Eye (tissue), 1 donor: ENCODE data around the gene ZNF396.
A peak's percentile ranks its signal among the peaks of the same experiment; 100 is the strongest.

Experiments used
- DNase-seq: peaks from one replicate; pipeline ENCODE4 v3.0.0-alpha.2; 2015

ZNF396 gene

GRCh38 chr18:35379421-35379820, 2.3 kb upstream of the ZNF396 start:
- DNase-seq, result no peak

GRCh38 chr18:35378574-35378896, 1.4 kb upstream of the ZNF396 start:
- DNase-seq, result no peak

- DNase-seq, result peak; percentile 12
Measured at GRCh38 chr18:35377875-35378573, 887 bp upstream of the ZNF396 start.

- no peak for DNase-seq
Measured at GRCh38 chr18:35376393-35376741, 770 bp downstream of the ZNF396 start.

GRCh38 chr18:35374708-35375107, 2.4 kb downstream of the ZNF396 start:
- DNase-seq, result no peak

- DNase-seq, result no peak
Measured at GRCh38 chr18:35371412-35372195, 5.5 kb downstream of the ZNF396 start.

GRCh38 chr18:35369126-35369525, 8.0 kb downstream of the ZNF396 start:
- DNase-seq, result no peak

GRCh38 chr18:35368595-35368994, 8.5 kb downstream of the ZNF396 start:
- no peak for DNase-seq

- DNase-seq, result no peak
Measured at GRCh38 chr18:35362531-35362930, 14.6 kb downstream of the ZNF396 start.

- no peak for DNase-seq
Measured at GRCh38 chr18:35361570-35362321, 15.4 kb downstream of the ZNF396 start.

GRCh38 chr18:35355140-35355618, 22.0 kb downstream of the ZNF396 start:
- peak; percentile 91 for DNase-seq

GRCh38 chr18:35352778-35353177, 24.4 kb downstream of the ZNF396 start:
- DNase-seq, result no peak

GRCh38 chr18:35352283-35352682, 24.9 kb downstream of the ZNF396 start:
- no peak for DNase-seq

- peak; percentile 41 for DNase-seq
Measured at GRCh38 chr18:35348001-35348400, 29.1 kb downstream of the ZNF396 start.

- no peak for DNase-seq
Measured at GRCh38 chr18:35345950-35346349, 31.2 kb downstream of the ZNF396 start.

- peak; percentile 73 for DNase-seq
Measured at GRCh38 chr18:35345460-35345921, 31.6 kb downstream of the ZNF396 start.

GRCh38 chr18:35344736-35345459, 32.2 kb downstream of the ZNF396 start:
- no peak for DNase-seq

- DNase-seq, result peak; percentile 99
Measured at GRCh38 chr18:35343936-35344735, 33.0 kb downstream of the ZNF396 start, which contains the start of gene ZNF24. Gene ZNF24, minus strand, starts transcription at chr18:35344420. Its CDS starts 3,770 bp downstream, at chr18:35340650.

- no peak for DNase-seq
Measured at GRCh38 chr18:35343488-35343935, 33.6 kb downstream of the ZNF396 start.

GRCh38 chr18:35337286-35337685, 39.9 kb downstream of the ZNF396 start:
- DNase-seq, result no peak

GRCh38 chr18:35335866-35336265, 41.3 kb downstream of the ZNF396 start:
- no peak for DNase-seq

- no peak for DNase-seq
Measured at GRCh38 chr18:35334821-35335220, 42.3 kb downstream of the ZNF396 start.
